Progenitor cell of endocrine pancreas (in vitro differentiated cells): ENCODE measurements around the gene SPPL2C. TPM values are rescaled to one million over a fixed set of nuclear protein-coding genes. Genes with fewer than 3 reads are reported as not detected.
A peak's percentile ranks its signal among the peaks of the same experiment; 100 is the strongest.
"Not testable (repeated sequence)": the region's sequence is repeated elsewhere in the genome, so short reads cannot be mapped to it uniquely, and the experiment has no call there.

Source experiments
- DNase-seq: peaks from one replicate; pipeline ENCODE4 v3.0.0; 2021; ENCODE audit warnings: low spot score; ENCODE audit not compliant: unreplicated experiment
- H3K27ac Mint-ChIP-seq: 2 replicates; pipeline ENCODE4 v1.8.0; 2021; ENCODE audit warnings: mild to moderate bottlenecking, moderate library complexity, mixed read lengths
- H3K27me3 Mint-ChIP-seq: 2 replicates; pipeline ENCODE4 v1.8.0; 2021; ENCODE audit warnings: mixed read lengths
- H3K36me3 Mint-ChIP-seq: 2 replicates; pipeline ENCODE4 v1.8.0; 2022; ENCODE audit warnings: mixed read lengths; ENCODE audit not compliant: insufficient read depth
- H3K4me1 Mint-ChIP-seq: 2 replicates; pipeline ENCODE4 v1.8.0; 2021; ENCODE audit warnings: low read depth, mixed read lengths
- H3K4me3 Mint-ChIP-seq: 2 replicates; pipeline ENCODE4 v1.8.0; 2021; ENCODE audit warnings: low read depth, mild to moderate bottlenecking, moderate library complexity, mixed read lengths
- H3K9me3 Mint-ChIP-seq: 2 replicates; pipeline ENCODE4 v1.8.0; 2021; ENCODE audit warnings: low read depth, mixed read lengths
- CTCF ChIP-seq: fragments of 200-600 bp; sonication (generic); IDR thresholded peaks from one replicate; pipeline ENCODE4 v1.5.0; 2021; ENCODE audit warnings: antibody characterized with exemption, mild to moderate bottlenecking; ENCODE audit not compliant: unreplicated experiment
- total RNA-seq: library from RNA; stranded (reverse); gene quantifications from 2 replicates; pipeline ENCODE4 v1.2.1, GENCODE V29; 2021

The SPPL2C gene
- total RNA-seq, 1 donor from 2014 or later: not detected

GRCh38 chr17:45852535-45853297 is 8.0 kb downstream of the SPPL2C start:
- TF ChIP-seq CTCF: peak; percentile 94
- Mint-ChIP-seq H3K27ac (no peak overlapping the region), H3K9me3 (no peaks in the 10 kb centered on the region), H3K4me1 (no peaks in the 10 kb centered on the region), H3K36me3 (no peaks in the 10 kb centered on the region), H3K4me3 (no peak overlapping the region), H3K27me3 (peaks cover 32% of the 10 kb centered on the region)
- peak; percentile 57 for DNase-seq

- H3K9me3 Mint-ChIP-seq: no peaks in the 10 kb centered on the region
- H3K4me1 Mint-ChIP-seq: no peaks in the 10 kb centered on the region
- no peak for TF ChIP-seq CTCF
- no peak overlapping the region for H3K4me3 Mint-ChIP-seq
- no peak overlapping the region for H3K27ac Mint-ChIP-seq
- peaks cover 36% of the 10 kb centered on the region for H3K27me3 Mint-ChIP-seq
- no peaks in the 10 kb centered on the region for H3K36me3 Mint-ChIP-seq
- DNase-seq: no peak
These were observed 9.5 kb downstream of the SPPL2C start for GRCh38 chr17:45854209-45854608.

GRCh38 chr17:45855691-45856336 is 11.1 kb downstream of the SPPL2C start:
- no peaks in the 10 kb centered on the region for H3K4me1 Mint-ChIP-seq
- no peak for TF ChIP-seq CTCF
- H3K9me3 Mint-ChIP-seq: no peaks in the 10 kb centered on the region
- no peak overlapping the region for H3K4me3 Mint-ChIP-seq
- no peak overlapping the region for H3K27ac Mint-ChIP-seq
- H3K36me3 Mint-ChIP-seq: no peaks in the 10 kb centered on the region
- DNase-seq: no peak
- H3K27me3 Mint-ChIP-seq: peaks cover 35% of the 10 kb centered on the region

GRCh38 chr17:45857977-45858708 is 13.5 kb downstream of the SPPL2C start:
- no peak overlapping the region for H3K4me3 Mint-ChIP-seq
- TF ChIP-seq CTCF: no peak
- peaks cover 33% of the 10 kb centered on the region for H3K27me3 Mint-ChIP-seq
- H3K4me1 Mint-ChIP-seq: no peaks in the 10 kb centered on the region
- DNase-seq: peak; percentile 49
- no peaks in the 10 kb centered on the region for H3K36me3 Mint-ChIP-seq
- no peak overlapping the region for H3K27ac Mint-ChIP-seq
- H3K9me3 Mint-ChIP-seq: no peaks in the 10 kb centered on the region

GRCh38 chr17:45861165-45861564 is 16.5 kb downstream of the SPPL2C start:
- Mint-ChIP-seq H3K4me3 (no peak overlapping the region), H3K27me3 (peaks cover 35% of the 10 kb centered on the region), H3K9me3 (no peaks in the 10 kb centered on the region), H3K27ac (no peak overlapping the region), H3K36me3 (no peaks in the 10 kb centered on the region), H3K4me1 (peaks cover 3% of the 10 kb centered on the region)
- DNase-seq: no peak
- no peak for TF ChIP-seq CTCF

- not testable (repeated sequence) for H3K9me3 Mint-ChIP-seq, H3K36me3 Mint-ChIP-seq, DNase-seq, H3K4me1 Mint-ChIP-seq, H3K27ac Mint-ChIP-seq, H3K4me3 Mint-ChIP-seq
- peaks cover 35% of the 10 kb centered on the region for H3K27me3 Mint-ChIP-seq
These were observed 17.4 kb downstream of the SPPL2C start for GRCh38 chr17:45862127-45862526.
